HG02571 (cell line): ENCODE results near the gene FIBCD1.

Experiments
- ATAC-seq: cut with Tn5 transposase; IDR thresholded peaks from one replicate; pipeline ENCODE4 v1.9.1; 2021; ENCODE audit warnings: mild to moderate bottlenecking, moderate library complexity; ENCODE audit not compliant: unreplicated experiment

FIBCD1 gene

GRCh38 chr9:130862747-130863146, 76.3 kb downstream of the FIBCD1 start:
- no peak for ATAC-seq

- no peak for ATAC-seq
Measured at GRCh38 chr9:130862217-130862616, 76.8 kb downstream of the FIBCD1 start.

GRCh38 chr9:130861372-130862180, 77.5 kb downstream of the FIBCD1 start:
- ATAC-seq: no peak

GRCh38 chr9:130860458-130861316, 78.4 kb downstream of the FIBCD1 start:
- no peak for ATAC-seq

GRCh38 chr9:130858739-130859705, 80.0 kb downstream of the FIBCD1 start:
- ATAC-seq: no peak

- no peak for ATAC-seq
Measured at GRCh38 chr9:130857864-130858738, 80.9 kb downstream of the FIBCD1 start.

DNA sequence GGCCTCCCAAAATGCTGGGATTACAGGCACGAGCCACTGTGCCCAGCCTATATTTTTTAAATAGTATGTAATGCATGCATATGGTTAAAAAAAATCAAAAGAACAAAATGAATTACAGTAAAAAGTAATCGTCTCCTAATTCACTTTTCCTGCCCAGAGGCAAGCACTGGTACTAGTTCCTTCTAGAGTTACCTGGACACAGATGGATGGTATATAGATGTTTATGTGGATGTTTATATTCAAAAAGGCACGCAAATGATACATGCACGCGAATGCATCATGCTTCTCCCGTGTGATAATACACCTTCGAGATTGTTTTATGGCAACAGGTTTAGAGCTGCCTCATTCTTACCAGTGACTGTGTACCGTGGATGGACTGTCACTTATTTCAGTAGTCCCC, 82.6 kb downstream of the FIBCD1 start:
- ATAC-seq: no peak

GRCh38 chr9:130854835-130855234, 84.2 kb downstream of the FIBCD1 start:
- no peak for ATAC-seq

DNA sequence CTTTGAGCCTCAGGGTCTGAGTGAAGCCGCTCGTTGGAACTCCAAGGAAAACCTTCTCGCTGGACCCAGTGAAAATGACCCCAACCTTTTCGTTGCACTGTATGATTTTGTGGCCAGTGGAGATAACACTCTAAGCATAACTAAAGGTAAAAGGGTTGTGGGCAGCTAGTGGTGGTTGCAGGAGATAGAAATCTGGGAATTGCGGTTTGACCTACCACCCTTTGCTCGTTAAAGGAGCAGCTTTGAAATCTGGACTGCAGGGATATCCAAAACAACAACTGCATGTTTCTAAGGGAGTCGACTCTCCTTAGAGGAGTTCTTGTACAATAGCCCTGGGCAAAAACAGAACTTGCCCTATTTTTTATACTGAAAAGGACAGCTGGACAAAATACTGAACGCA, 85.0 kb downstream of the FIBCD1 start:
- no peak for ATAC-seq

- ATAC-seq: no peak
Measured at GRCh38 chr9:130852801-130853200, 86.2 kb downstream of the FIBCD1 start.
